ENCODE data around the gene CERS6.

GRCh38 chr2:168661863-168662256 is 205.8 kb downstream of the CERS6 start:
- no peak for TF ChIP-seq EZH2 (IDR thresholded peaks at IDR 0.05; ENCODE audit: insufficient read depth, poor library complexity, severe bottlenecking)
- no peak for TF ChIP-seq EZH2phosphoT487 (IDR thresholded peaks at IDR 0.05; ENCODE audit: insufficient read depth, low read depth)
